ENCODE measurements around the gene SERTAD4. TPM values are rescaled to one million over a fixed set of nuclear protein-coding genes. Genes with fewer than 3 reads are reported as not detected.

The SERTAD4 gene
- total and polyA plus RNA-seq, 12 donors, result 0.04 to 1.7 (median 0.57) TPM; not detected in 1

GRCh38 chr1:210218047-210218446 is 14.5 kb upstream of the SERTAD4 start:
- no peak for TF ChIP-seq POLR2A (IDR thresholded peaks at IDR 0.05)
- TF ChIP-seq, protein P1, sequence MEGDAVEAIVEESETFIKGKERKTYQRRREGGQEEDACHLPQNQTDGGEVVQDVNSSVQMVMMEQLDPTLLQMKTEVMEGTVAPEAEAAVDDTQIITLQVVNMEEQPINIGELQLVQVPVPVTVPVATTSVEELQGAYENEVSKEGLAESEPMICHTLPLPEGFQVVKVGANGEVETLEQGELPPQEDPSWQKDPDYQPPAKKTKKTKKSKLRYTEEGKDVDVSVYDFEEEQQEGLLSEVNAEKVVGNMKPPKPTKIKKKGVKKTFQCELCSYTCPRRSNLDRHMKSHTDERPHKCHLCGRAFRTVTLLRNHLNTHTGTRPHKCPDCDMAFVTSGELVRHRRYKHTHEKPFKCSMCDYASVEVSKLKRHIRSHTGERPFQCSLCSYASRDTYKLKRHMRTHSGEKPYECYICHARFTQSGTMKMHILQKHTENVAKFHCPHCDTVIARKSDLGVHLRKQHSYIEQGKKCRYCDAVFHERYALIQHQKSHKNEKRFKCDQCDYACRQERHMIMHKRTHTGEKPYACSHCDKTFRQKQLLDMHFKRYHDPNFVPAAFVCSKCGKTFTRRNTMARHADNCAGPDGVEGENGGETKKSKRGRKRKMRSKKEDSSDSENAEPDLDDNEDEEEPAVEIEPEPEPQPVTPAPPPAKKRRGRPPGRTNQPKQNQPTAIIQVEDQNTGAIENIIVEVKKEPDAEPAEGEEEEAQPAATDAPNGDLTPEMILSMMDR (IDR thresholded peaks at IDR 0.05), result no peak
- H3K27me3 ChIP-seq, result peaks cover 9% of the 10 kb centered on the region
- DNase-seq, result no peak
- intact Hi-C loops (cut with DNase I), result no loop called here
- 49 to 73% (median 63%) methylated on average over 4 of the region's 4 CpGs for WGBS, 4 donors
- H3K36me3 ChIP-seq (replicated peaks in 1 of 2), result no peaks in the 10 kb centered on the region
- no peak overlapping the region for H3K4me3 ChIP-seq
- H3K27ac ChIP-seq, result no peak overlapping the region
- no peaks in the 10 kb centered on the region for H3K4me1 ChIP-seq (replicated peaks in 1 of 2)
- H3K9me3 ChIP-seq (replicated peaks in 1 of 3), result no peaks in the 10 kb centered on the region

DNA sequence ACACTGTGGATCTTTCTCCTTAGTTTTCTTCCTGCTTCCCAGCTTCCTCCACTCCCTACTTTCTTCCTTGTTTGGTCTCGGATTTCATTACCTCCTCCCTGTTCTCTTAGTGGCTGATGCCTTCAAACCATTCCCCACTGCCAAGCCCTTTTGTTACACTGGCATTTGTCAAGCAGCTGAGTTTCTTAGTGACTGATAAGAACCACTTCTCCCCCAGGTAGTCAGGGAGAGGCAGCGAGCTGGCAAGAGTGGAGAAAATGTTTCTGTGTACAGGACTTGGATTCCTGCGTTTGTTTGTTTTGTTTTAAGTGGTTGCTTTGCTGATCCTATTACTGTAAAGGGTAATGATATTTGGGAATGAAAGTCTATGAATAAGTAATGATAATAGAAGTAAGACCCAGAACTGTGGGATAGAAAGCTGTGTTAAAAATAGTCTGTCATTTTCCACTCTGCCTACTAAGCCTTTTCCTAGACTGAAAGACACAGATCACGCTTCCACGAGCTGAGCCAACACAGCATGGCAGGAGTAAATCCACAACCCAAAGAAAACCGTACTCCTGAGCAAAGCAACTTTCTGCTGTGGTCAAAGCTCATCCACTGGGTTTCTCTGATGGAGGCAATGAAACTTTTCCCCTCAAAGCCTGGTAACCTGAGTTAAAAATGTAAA is 10.1 kb upstream of the SERTAD4 start:
- peaks cover 5% of the 10 kb centered on the region for H3K27me3 ChIP-seq
- intact Hi-C loops (cut with DNase I), result no loop called here
- no peak overlapping the region for H3K4me3 ChIP-seq
- TF ChIP-seq, protein P1 (IDR thresholded peaks at IDR 0.05), result no peak
- TF ChIP-seq POLR2A (IDR thresholded peaks at IDR 0.05), result no peak
- no peak overlapping the region for H3K27ac ChIP-seq
- 30 to 36% (median 35%) methylated on average over 6 of the region's 6 CpGs for WGBS, 4 donors
- H3K36me3 ChIP-seq (replicated peaks in 1 of 2), result no peaks in the 10 kb centered on the region
- DNase-seq, result no peak
- no peaks in the 10 kb centered on the region for H3K9me3 ChIP-seq (replicated peaks in 1 of 3)
- H3K4me1 ChIP-seq (replicated peaks in 1 of 2), result no peaks in the 10 kb centered on the region

DNA sequence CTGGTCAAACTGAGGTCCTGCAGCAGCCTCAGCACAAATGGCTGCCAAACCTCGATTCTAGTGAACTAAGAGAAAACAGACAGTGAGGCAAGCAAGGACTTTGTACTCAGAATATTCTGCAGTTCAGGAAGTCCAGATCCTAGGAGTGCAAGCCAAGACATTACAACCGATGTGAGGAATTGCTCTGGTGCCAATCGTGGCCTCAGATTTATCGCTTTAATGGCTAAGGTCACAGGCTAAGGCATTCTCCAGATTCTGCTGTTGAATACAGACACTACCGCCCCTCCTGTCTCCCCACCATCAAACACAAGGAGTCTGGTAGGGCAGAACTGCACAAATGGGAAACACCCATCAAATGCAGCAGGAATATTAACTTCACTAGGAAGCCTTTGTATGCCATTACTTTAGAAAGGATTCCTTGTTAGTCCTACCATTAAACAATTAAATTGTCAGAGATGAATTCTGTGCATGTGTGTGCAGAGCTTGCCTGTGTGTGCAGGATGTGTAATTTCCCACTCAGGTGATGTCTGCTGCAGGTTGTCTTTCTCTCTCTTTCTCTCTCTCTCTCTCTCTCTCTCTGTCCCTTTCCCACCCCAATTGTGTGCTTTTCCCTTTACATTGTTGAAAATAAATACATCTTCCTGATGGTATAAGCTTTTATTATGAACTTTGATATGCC is 9.2 kb upstream of the SERTAD4 start:
- H3K36me3 ChIP-seq (replicated peaks in 1 of 2), result no peaks in the 10 kb centered on the region
- no peaks in the 10 kb centered on the region for H3K9me3 ChIP-seq (replicated peaks in 1 of 3)
- H3K27ac ChIP-seq, result no peak overlapping the region
- TF ChIP-seq POLR2A (IDR thresholded peaks at IDR 0.05), result no peak
- TF ChIP-seq, protein P1 (IDR thresholded peaks at IDR 0.05), result no peak
- no peaks in the 10 kb centered on the region for H3K4me1 ChIP-seq (replicated peaks in 1 of 2)
- WGBS, 4 donors, result 24 to 34% (median 29%) methylated on average over 4 to 5 of the region's 5 CpGs
- H3K4me3 ChIP-seq, result no peak overlapping the region
- DNase-seq, result no peak
- intact Hi-C loops (cut with DNase I), result no loop called here
- peaks cover 5% of the 10 kb centered on the region for H3K27me3 ChIP-seq

DNA sequence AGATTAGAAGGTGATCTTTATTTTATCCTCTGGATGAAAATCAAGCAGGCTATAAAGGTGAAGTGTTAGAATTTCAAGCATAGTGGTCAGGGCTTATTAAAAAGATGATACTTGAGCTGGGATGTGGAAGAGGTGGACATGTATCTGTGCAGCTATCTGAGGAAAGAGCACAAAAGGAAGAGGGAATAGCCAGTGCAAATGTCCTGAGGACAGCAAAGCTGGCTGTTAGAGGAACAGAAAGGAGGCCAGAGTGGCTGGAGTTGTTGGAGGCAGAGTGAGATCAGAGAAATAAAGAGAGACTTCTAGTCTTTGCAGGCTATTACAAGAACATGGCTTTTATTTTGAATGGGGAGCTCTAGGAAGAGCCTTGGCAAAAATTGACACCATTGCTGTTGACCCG is 4.4 kb upstream of the SERTAD4 start:
- TF ChIP-seq, protein P1 (IDR thresholded peaks at IDR 0.05), result no peak
- TF ChIP-seq POLR2A (IDR thresholded peaks at IDR 0.05), result no peak
- DNase-seq, result no peak
- Histone ChIP-seq H3K27ac (no peak overlapping the region), H3K9me3 (replicated peaks in 1 of 3) (no peaks in the 10 kb centered on the region), H3K4me1 (replicated peaks in 1 of 2) (peaks cover 3% of the 10 kb centered on the region in 2 donors), H3K4me3 (no peak overlapping the region), H3K27me3 (peaks cover 8% of the 10 kb centered on the region), H3K36me3 (replicated peaks in 1 of 2) (no peaks in the 10 kb centered on the region)
- WGBS, 4 donors, result 60 to 81% (median 68%) methylated on average over 1 of the region's 1 CpG
- intact Hi-C loops (cut with DNase I), result no loop called here

All from adrenal gland (tissue), 12 donors.